B cell (primary cell): ENCODE results near the gene TEAD3. TPM values are rescaled to one million over a fixed set of nuclear protein-coding genes. Genes with fewer than 3 reads are reported as not detected.

Source experiments
- ATAC-seq: fragments of 200-7000 bp; cut with Tn5 transposase; one replicate; pipeline ENCODE4 v1.10.0; 2021; ENCODE audit warnings: low read depth, mild to moderate bottlenecking, moderate number of reproducible peaks, moderate library complexity
- CTCF ChIA-PET: fragments of 350-600 bp; sonication (Branson Sonifier 250); formaldehyde crosslinking; loops from one replicate; lab custom pipeline; 2021; ENCODE audit warnings: antibody characterized with exemption, inconsistent platforms; lab: Charles Lee
- POLR2A ChIA-PET: fragments of 350-600 bp; sonication (Branson Sonifier 250); formaldehyde crosslinking; loops from one replicate; lab custom pipeline; 2021; ENCODE audit warnings: antibody characterized with exemption; lab: Charles Lee
- DNase-seq: peaks from one replicate; pipeline ENCODE4 v3.0.0; 2013
- H2AFZ ChIP-seq: 2 replicates; pipeline ENCODE4 v1.6.1; 2012; ENCODE audit warnings: mild to moderate bottlenecking, low read depth, low read length; ENCODE audit not compliant: insufficient read depth, poor library complexity, severe bottlenecking
- H3K27ac ChIP-seq, 2 donors: 1 replicate in 1 of 2; 2 replicates in 1 of 2; pipeline ENCODE4 v1.5.1; 2012 to 2013; ENCODE audit warnings: low read length in 2 of 2, mild to moderate bottlenecking in 2 of 2, moderate library complexity in 1 of 2
- H3K27me3 ChIP-seq, 4 experiments: fragments of 200-600 bp in 1 of 4; sonication (generic) in 1 of 4; replicated peaks in 1 of 4; 1 replicate in 2 of 4; 2 replicates in 2 of 4; pipeline versions ENCODE4 v1.6.1 to v1.7.0; 2013 to 2016; ENCODE audit warnings: low read length in 3 of 4, mild to moderate bottlenecking in 2 of 4, mixed read lengths in 1 of 4, moderate library complexity in 1 of 4; ENCODE audit not compliant: insufficient read depth in 4 of 4, control insufficient read depth in 3 of 4; ENCODE audit errors: control extremely low read depth in 1 of 4
- H3K36me3 ChIP-seq, 2 experiments: replicated peaks in 1 of 2; 1 replicate in 1 of 2; 2 replicates in 1 of 2; pipeline versions ENCODE4 v1.6.1 to v1.7.1; 2013; ENCODE audit warnings: low read length in 1 of 2; ENCODE audit not compliant: insufficient read depth in 2 of 2, control insufficient read depth in 1 of 2; ENCODE audit errors: control extremely low read depth in 1 of 2, extremely low read depth in 1 of 2
- H3K4me1 ChIP-seq, 2 donors: fragments of 200-600 bp in 1 of 2; sonication (generic) in 1 of 2; 1 replicate in 1 of 2; 2 replicates in 1 of 2; pipeline versions ENCODE4 v1.5.1 to v1.6.1; 2013 to 2017; ENCODE audit warnings: low read length in 2 of 2; ENCODE audit not compliant: control insufficient read depth in 2 of 2, insufficient read depth in 2 of 2
- H3K4me2 ChIP-seq: replicated peaks from 2 replicates; pipeline ENCODE3; 2012; ENCODE audit warnings: mild to moderate bottlenecking, low read depth, low read length; ENCODE audit not compliant: poor library complexity, severe bottlenecking
- H3K4me3 ChIP-seq, 5 experiments: fragments of 200-600 bp in 1 of 5; sonication (generic) in 1 of 5; 1 replicate in 3 of 5; 2 replicates in 2 of 5; pipeline versions ENCODE4 v1.5.1 to v1.7.0; 2011 to 2016; ENCODE audit warnings: low read length in 4 of 5, mild to moderate bottlenecking in 4 of 5, low read depth in 2 of 5, control low read depth in 1 of 5, moderate library complexity in 1 of 5; ENCODE audit not compliant: insufficient read depth in 1 of 5; ENCODE audit errors: control extremely low read depth in 1 of 5, extremely low read depth in 1 of 5
- H3K79me2 ChIP-seq: fragments of 200-600 bp; sonication (generic); one replicate; pipeline ENCODE4 v1.6.0; 2016; ENCODE audit warnings: low read length; ENCODE audit not compliant: control insufficient read depth, insufficient read depth
- H3K9ac ChIP-seq: fragments of 200-600 bp; sonication (generic); 2 replicates; pipeline ENCODE4 v1.6.1; 2017; ENCODE audit warnings: mild to moderate bottlenecking, low read length, moderate library complexity
- H3K9me3 ChIP-seq, 3 donors: one replicate each; pipeline versions ENCODE4 v1.6.1 to v1.7.1; 2013; ENCODE audit warnings: low read length in 2 of 3; ENCODE audit not compliant: control insufficient read depth in 2 of 3, insufficient read depth in 1 of 3; ENCODE audit errors: control extremely low read depth in 1 of 3
- H4K20me1 ChIP-seq: 2 replicates; pipeline ENCODE4 v1.6.0; 2012; ENCODE audit warnings: mild to moderate bottlenecking, low read length; ENCODE audit not compliant: insufficient read depth, control insufficient read depth, poor library complexity, severe bottlenecking
- H3K27ac Mint-ChIP-seq: one replicate; pipeline ENCODE4 v1.8.0; 2021; ENCODE audit warnings: mixed read lengths
- H3K27me3 Mint-ChIP-seq: one replicate; pipeline ENCODE4 v1.8.0; 2021; ENCODE audit warnings: mixed read lengths
- H3K4me1 Mint-ChIP-seq: one replicate; pipeline ENCODE4 v1.8.0; 2021; ENCODE audit warnings: mixed read lengths
- H3K4me3 Mint-ChIP-seq: one replicate; pipeline ENCODE4 v1.8.0; 2021; ENCODE audit warnings: mixed read lengths
- H3K9me3 Mint-ChIP-seq: one replicate; pipeline ENCODE4 v1.8.0; 2022; ENCODE audit warnings: mixed read lengths; ENCODE audit not compliant: insufficient read depth
- CTCF ChIP-seq: fragments of 200-600 bp; IDR thresholded peaks from one replicate; pipeline ENCODE4 v1.8.0; 2022; ENCODE audit warnings: antibody characterized with exemption, mild to moderate bottlenecking
- EZH2 ChIP-seq: IDR thresholded peaks from 2 replicates; pipeline ENCODE4 v1.6.1; 2012; ENCODE audit warnings: borderline replicate concordance, low read depth, mild to moderate bottlenecking, moderate library complexity, low read length; ENCODE audit not compliant: insufficient read depth, poor library complexity, severe bottlenecking
- WGBS: methylation state at CpG from one replicate; pipeline ENCODE4 v1.1.5; 2013; ENCODE audit warnings: missing lambda C conversion rate; ENCODE audit not compliant: insufficient coverage; 5-methylcytosine and 5-hydroxymethylcytosine counted together
- intact Hi-C: fragments of 100-400 bp; cut with micrococcal nuclease; formaldehyde crosslinking; loops from one replicate; pipeline ENCODE4 v1.10.0; 2022
- polyA plus RNA-seq: library from polyadenylated mRNA; depleted of rRNA; stranded (reverse); fragments of >200 nt; gene quantifications from 2 replicates; pipeline ENCODE4 v1.2.3, GENCODE V29; 2012
- total RNA-seq, 2 donors: library from RNA; stranded (reverse); fragments of 120-200 nt in 1 of 2; gene quantifications; 1 replicate in 1 of 2; 2 replicates in 1 of 2; pipeline versions ENCODE4 v1.2.3 to v1.2.4, GENCODE V29; 2013 to 2022

TEAD3 gene
- total and polyA plus RNA-seq, 2 donors (not counting 1 experiment from before 2014, with no cell fraction given) = 0.17 TPM; not detected in 1

GRCh38 chr6:35492258-35492973 lies 4.5 kb downstream of the TEAD3 start:
- Mint-ChIP-seq H3K27ac (no peak overlapping the region), H3K27me3 (peaks cover 18% of the 10 kb centered on the region), H3K4me3 (no peak overlapping the region), H3K4me1 (peaks cover 11% of the 10 kb centered on the region), H3K9me3 (no peaks in the 10 kb centered on the region)
- WGBS = no CpG with 5 or more reads among the region's 7 CpGs
- H3K36me3 ChIP-seq = no peaks in the 10 kb centered on the region
- no peaks in the 10 kb centered on the region for H3K79me2 ChIP-seq
- H4K20me1 ChIP-seq = no peaks in the 10 kb centered on the region
- H3K4me3 ChIP-seq = no peak overlapping the region
- ATAC-seq = no peak
- peaks cover 5 to 10% of the 10 kb centered on the region in 2 donors for H3K4me1 ChIP-seq
- H3K27me3 ChIP-seq = peaks cover 0 to 7% (median 3%) of the 10 kb centered on the region in 4 experiments
- TF ChIP-seq CTCF (no peak), EZH2 (no peak)
- intact Hi-C loops = no loop called here
- H3K9me3 ChIP-seq = no peaks in the 10 kb centered on the region
- ChIA-PET POLR2A (no interaction called here), CTCF (no interaction called here)
- no peak for DNase-seq
- H2AFZ ChIP-seq = no peak overlapping the region
- H3K4me2 ChIP-seq = no peak overlapping the region
- no peak overlapping the region for H3K9ac ChIP-seq
- H3K27ac ChIP-seq = no peak overlapping the region

GRCh38 chr6:35491558-35492257 lies 5.2 kb downstream of the TEAD3 start:
- DNase-seq = no peak
- H3K4me1 Mint-ChIP-seq = peaks cover 11% of the 10 kb centered on the region
- Histone ChIP-seq H4K20me1 (no peaks in the 10 kb centered on the region), H3K79me2 (no peaks in the 10 kb centered on the region), H3K9me3 (no peaks in the 10 kb centered on the region), H3K27ac (no peak overlapping the region), H3K36me3 (no peaks in the 10 kb centered on the region), H3K27me3 (peaks cover 0 to 7% (median 3%) of the 10 kb centered on the region in 4 experiments), H2AFZ (no peak overlapping the region), H3K4me2 (no peak overlapping the region), H3K4me1 (peaks cover 5 to 10% of the 10 kb centered on the region in 2 donors), H3K4me3 (no peak overlapping the region), H3K9ac (no peak overlapping the region)
- no peak overlapping the region for H3K4me3 Mint-ChIP-seq
- ATAC-seq = no peak
- H3K9me3 Mint-ChIP-seq = no peaks in the 10 kb centered on the region
- H3K27ac Mint-ChIP-seq = no peak overlapping the region
- 32% methylated on average over 3 of the region's 5 CpGs for WGBS
- no peak for TF ChIP-seq EZH2
- TF ChIP-seq CTCF = no peak
- intact Hi-C loops = no loop called here
- peaks cover 18% of the 10 kb centered on the region for H3K27me3 Mint-ChIP-seq
- CTCF ChIA-PET = no interaction called here
- POLR2A ChIA-PET = no interaction called here
